Neural cell (in vitro differentiated cells): ENCODE results near the gene COMMD9. TPM values are rescaled to one million over a fixed set of nuclear protein-coding genes. Genes with fewer than 3 reads are reported as not detected.

Source experiments
- H2AFZ ChIP-seq: fragments of 200-600, 300-800 bp; sonication (generic), shearing (Covaris generic); 2 replicates; pipeline ENCODE4 v1.6.0; 2014; ENCODE audit warnings: low read depth, mild to moderate bottlenecking, antibody characterized with exemption, low read length, moderate library complexity
- H3F3A ChIP-seq: fragments of 200-600 bp; shearing (Covaris generic); 2 replicates; pipeline ENCODE4 v1.6.1; 2016; ENCODE audit warnings: mild to moderate bottlenecking, moderate library complexity, mixed read lengths, antibody characterized with exemption, low read length; ENCODE audit not compliant: insufficient read depth, poor library complexity, severe bottlenecking
- H3K27ac ChIP-seq: fragments of 200-600, 300-800 bp; sonication (generic), shearing (Covaris generic); 2 replicates; pipeline ENCODE4 v1.5.1; 2014; ENCODE audit warnings: mild to moderate bottlenecking, low read length, moderate library complexity
- H3K27me3 ChIP-seq: fragments of 300-800, 200-600 bp; sonication (generic), shearing (Covaris generic); 2 replicates; pipeline ENCODE4 v1.6.0; 2014; ENCODE audit warnings: mild to moderate bottlenecking, low read depth, low read length, moderate library complexity; ENCODE audit not compliant: insufficient read depth
- H3K36me3 ChIP-seq: fragments of 300-800, 200-600 bp; sonication (generic), shearing (Covaris generic); 2 replicates; pipeline ENCODE4 v1.5.1; 2014; ENCODE audit warnings: mild to moderate bottlenecking, antibody characterized with exemption, low read length, moderate library complexity; ENCODE audit not compliant: insufficient read depth
- H3K4me2 ChIP-seq: fragments of 300-800, 200-600 bp; sonication (generic), shearing (Covaris generic); 2 replicates; pipeline ENCODE4 v1.6.0; 2014; ENCODE audit warnings: mild to moderate bottlenecking, low read length
- H3K4me3 ChIP-seq: fragments of 300-800, 200-600 bp; sonication (generic), shearing (Covaris generic); 2 replicates; pipeline ENCODE4 v1.5.1; 2014; ENCODE audit warnings: mild to moderate bottlenecking, low read length, moderate library complexity
- H3K79me2 ChIP-seq: fragments of 200-600 bp; shearing (Covaris generic); replicated peaks from 2 replicates; pipeline ENCODE4 v1.6.0; 2014; ENCODE audit warnings: mild to moderate bottlenecking, low read length, moderate library complexity; ENCODE audit not compliant: insufficient read depth
- H3K9ac ChIP-seq: fragments of 300-800, 200-600 bp; sonication (generic), shearing (Covaris generic); 2 replicates; pipeline ENCODE4 v1.6.1; 2016; ENCODE audit warnings: mild to moderate bottlenecking, low read length, mixed read lengths
- H3K9me2 ChIP-seq: fragments of 200-600 bp; shearing (Covaris generic); 2 replicates; pipeline ENCODE4 v1.6.1; 2016; ENCODE audit warnings: mild to moderate bottlenecking, low read length, mixed read lengths; ENCODE audit not compliant: insufficient read depth
- H3K9me3 ChIP-seq: fragments of 200-600, 300-800 bp; sonication (generic), shearing (Covaris generic); 2 replicates; pipeline ENCODE4 v1.6.1; 2016; ENCODE audit warnings: mild to moderate bottlenecking, mixed run types, low read length, moderate library complexity, mixed read lengths
- H4K20me1 ChIP-seq: fragments of 200-600 bp; shearing (Covaris generic); 2 replicates; pipeline ENCODE4 v1.6.1; 2016; ENCODE audit warnings: mild to moderate bottlenecking, mixed run types; ENCODE audit not compliant: insufficient read depth
- CTCF ChIP-seq: fragments of 450-650 bp; IDR thresholded peaks from 2 replicates; pipeline ENCODE4 v1.5.1; 2014; ENCODE audit warnings: antibody characterized with exemption, mild to moderate bottlenecking, moderate library complexity; ENCODE audit not compliant: poor library complexity, severe bottlenecking
- EP300 ChIP-seq: fragments of 450-650 bp; conservative IDR thresholded peaks from 2 replicates; pipeline ENCODE4 v1.6.1; 2014; ENCODE audit warnings: antibody characterized with exemption, mild to moderate bottlenecking, moderate library complexity; ENCODE audit not compliant: poor library complexity, severe bottlenecking
- EZH2 ChIP-seq: fragments of 200-600, 300-800 bp; shearing (Covaris generic), sonication (generic); IDR thresholded peaks from 2 replicates; pipeline ENCODE4 v1.6.1; 2014; ENCODE audit warnings: antibody characterized with exemption, low read length, borderline replicate concordance, mild to moderate bottlenecking; ENCODE audit not compliant: insufficient read depth, poor library complexity, severe bottlenecking
- MXI1 ChIP-seq: fragments of 450-650 bp; conservative IDR thresholded peaks from 2 replicates; pipeline ENCODE4 v1.6.1; 2014; ENCODE audit warnings: antibody characterized with exemption, mild to moderate bottlenecking; ENCODE audit not compliant: poor library complexity, severe bottlenecking
- POLR2AphosphoS5 ChIP-seq: IDR thresholded peaks from 2 replicates; pipeline ENCODE4 v1.6.1; 2012
- RAD21 ChIP-seq: fragments of 450-650 bp; conservative IDR thresholded peaks from 2 replicates; pipeline ENCODE4 v1.6.1; 2014; ENCODE audit warnings: antibody characterized with exemption, mild to moderate bottlenecking, moderate library complexity
- REST ChIP-seq: IDR thresholded peaks from 2 replicates; pipeline ENCODE4 v1.6.1; 2012; ENCODE audit warnings: borderline replicate concordance
- SMC3 ChIP-seq: fragments of 450-650 bp; conservative IDR thresholded peaks from 2 replicates; pipeline ENCODE4 v1.6.1; 2014; ENCODE audit warnings: antibody characterized with exemption, mild to moderate bottlenecking, moderate library complexity; ENCODE audit not compliant: poor library complexity
- TAF1 ChIP-seq: IDR thresholded peaks from 2 replicates; pipeline ENCODE4 v1.6.1; 2012; ENCODE audit warnings: low read depth
- polyA plus RNA-seq: library from polyadenylated mRNA; depleted of rRNA; stranded (reverse); fragments of >200 nt; gene quantifications from 2 replicates; pipeline ENCODE4 v1.2.3, GENCODE V29; 2014

COMMD9 gene
- polyA plus RNA-seq, 1 donor from 2014 or later: 119 TPM

- Histone ChIP-seq H3K27me3 (no peaks in the 10 kb centered on the region), H3K9me2 (no peaks in the 10 kb centered on the region), H3K79me2 (no peaks in the 10 kb centered on the region), H3K9ac (no peak overlapping the region), H3K4me2 (no peak overlapping the region), H2AFZ (no peak overlapping the region), H3K27ac (no peak overlapping the region), H3K9me3 (no peaks in the 10 kb centered on the region), H3F3A (no peaks in the 10 kb centered on the region), H3K36me3 (no peaks in the 10 kb centered on the region), H3K4me3 (no peak overlapping the region), H4K20me1 (no peaks in the 10 kb centered on the region)
- TF ChIP-seq EZH2: no peak
- no peak for TF ChIP-seq SMC3
- no peak for TF ChIP-seq EP300
- TF ChIP-seq RAD21: no peak
- TF ChIP-seq TAF1: no peak
- no peak for TF ChIP-seq REST
- TF ChIP-seq POLR2AphosphoS5: no peak
- TF ChIP-seq MXI1: no peak
- TF ChIP-seq CTCF: no peak
These were observed 37.4 kb downstream of the COMMD9 start for GRCh38 chr11:36251823-36252222.

GRCh38 chr11:36249246-36249645 lies 40.0 kb downstream of the COMMD9 start:
- H4K20me1 ChIP-seq: no peaks in the 10 kb centered on the region
- no peak overlapping the region for H2AFZ ChIP-seq
- TF ChIP-seq POLR2AphosphoS5 (no peak), TAF1 (no peak), CTCF (no peak), EZH2 (no peak), EP300 (no peak), RAD21 (no peak)
- H3K9ac ChIP-seq: no peak overlapping the region
- H3F3A ChIP-seq: no peaks in the 10 kb centered on the region
- no peak overlapping the region for H3K27ac ChIP-seq
- H3K79me2 ChIP-seq: no peaks in the 10 kb centered on the region
- H3K9me2 ChIP-seq: no peaks in the 10 kb centered on the region
- no peak overlapping the region for H3K4me2 ChIP-seq
- H3K4me3 ChIP-seq: no peak overlapping the region
- no peaks in the 10 kb centered on the region for H3K27me3 ChIP-seq
- H3K36me3 ChIP-seq: no peaks in the 10 kb centered on the region
- H3K9me3 ChIP-seq: peaks cover 4% of the 10 kb centered on the region
